ENCODE results near the gene SMDT1.
"Not testable (repeated sequence)": the region's sequence is repeated elsewhere in the genome, so short reads cannot be mapped to it uniquely, and the experiment has no call there.

- TF ChIP-seq, protein P1, sequence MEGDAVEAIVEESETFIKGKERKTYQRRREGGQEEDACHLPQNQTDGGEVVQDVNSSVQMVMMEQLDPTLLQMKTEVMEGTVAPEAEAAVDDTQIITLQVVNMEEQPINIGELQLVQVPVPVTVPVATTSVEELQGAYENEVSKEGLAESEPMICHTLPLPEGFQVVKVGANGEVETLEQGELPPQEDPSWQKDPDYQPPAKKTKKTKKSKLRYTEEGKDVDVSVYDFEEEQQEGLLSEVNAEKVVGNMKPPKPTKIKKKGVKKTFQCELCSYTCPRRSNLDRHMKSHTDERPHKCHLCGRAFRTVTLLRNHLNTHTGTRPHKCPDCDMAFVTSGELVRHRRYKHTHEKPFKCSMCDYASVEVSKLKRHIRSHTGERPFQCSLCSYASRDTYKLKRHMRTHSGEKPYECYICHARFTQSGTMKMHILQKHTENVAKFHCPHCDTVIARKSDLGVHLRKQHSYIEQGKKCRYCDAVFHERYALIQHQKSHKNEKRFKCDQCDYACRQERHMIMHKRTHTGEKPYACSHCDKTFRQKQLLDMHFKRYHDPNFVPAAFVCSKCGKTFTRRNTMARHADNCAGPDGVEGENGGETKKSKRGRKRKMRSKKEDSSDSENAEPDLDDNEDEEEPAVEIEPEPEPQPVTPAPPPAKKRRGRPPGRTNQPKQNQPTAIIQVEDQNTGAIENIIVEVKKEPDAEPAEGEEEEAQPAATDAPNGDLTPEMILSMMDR (IDR thresholded peaks at IDR 0.05), result not testable (repeated sequence)
- not testable (repeated sequence) for TF ChIP-seq EZH2 (IDR thresholded peaks at IDR 0.05; ENCODE audit: borderline replicate concordance, insufficient read depth, low read depth, low read length, poor library complexity, severe bottlenecking)
Measured at GRCh38 chr22:42128776-42129694, 49.5 kb downstream of the SMDT1 start.
